HG03280 (cell line): ENCODE results near the gene MRAP2.
A peak's percentile ranks its signal among the peaks of the same experiment; 100 is the strongest.

Experiments used
- ATAC-seq: cut with Tn5 transposase; IDR thresholded peaks from one replicate; pipeline ENCODE4 v1.9.1; 2021; ENCODE audit warnings: mild to moderate bottlenecking, moderate library complexity; ENCODE audit not compliant: unreplicated experiment

The MRAP2 gene

GRCh38 chr6:84033523-84034451, at the start of gene MRAP2:
TSS of gene MRAP2 (plus strand) at chr6:84033772. CDS start at chr6:84055319, 21,547 bp downstream.
- peak; percentile 58 for ATAC-seq

GRCh38 chr6:83984411-83984810, 49.2 kb upstream of the MRAP2 start:
- no peak for ATAC-seq

GRCh38 chr6:83985308-83985713, 48.3 kb upstream of the MRAP2 start:
- no peak for ATAC-seq

- no peak for ATAC-seq
These were observed 47.9 kb upstream of the MRAP2 start for GRCh38 chr6:83985715-83986114.

GRCh38 chr6:83998021-83998584, 35.5 kb upstream of the MRAP2 start:
- no peak for ATAC-seq

- no peak for ATAC-seq
These were observed 32.5 kb upstream of the MRAP2 start for GRCh38 chr6:84001119-84001518.

GRCh38 chr6:84002226-84002625, 31.3 kb upstream of the MRAP2 start:
- no peak for ATAC-seq

GRCh38 chr6:84003131-84003530, 30.4 kb upstream of the MRAP2 start:
- no peak for ATAC-seq

- ATAC-seq, result no peak
These were observed 29.9 kb upstream of the MRAP2 start for GRCh38 chr6:84003654-84004053.

GRCh38 chr6:84007871-84008270, 25.7 kb upstream of the MRAP2 start:
- ATAC-seq, result no peak

- no peak for ATAC-seq
These were observed 20.2 kb upstream of the MRAP2 start for GRCh38 chr6:84013354-84013753.

GRCh38 chr6:84013931-84014330, 19.6 kb upstream of the MRAP2 start:
- ATAC-seq, result no peak

GRCh38 chr6:84016029-84016428, 17.5 kb upstream of the MRAP2 start:
- no peak for ATAC-seq

- ATAC-seq, result no peak
These were observed 15.7 kb upstream of the MRAP2 start for GRCh38 chr6:84017709-84018452.

GRCh38 chr6:84018453-84019061, 15.0 kb upstream of the MRAP2 start:
- ATAC-seq, result no peak

GRCh38 chr6:84019141-84019841, 14.3 kb upstream of the MRAP2 start:
- no peak for ATAC-seq

- no peak for ATAC-seq
These were observed 13.7 kb upstream of the MRAP2 start for GRCh38 chr6:84019842-84020211.

- no peak for ATAC-seq
These were observed 11.9 kb upstream of the MRAP2 start for GRCh38 chr6:84021625-84022024.

GRCh38 chr6:84026721-84027164, 6.8 kb upstream of the MRAP2 start:
- no peak for ATAC-seq

- ATAC-seq, result no peak
These were observed 6.0 kb upstream of the MRAP2 start for GRCh38 chr6:84027340-84028181.
